Measurements from ENCODE around the gene CIB4.
"Not testable (repeated sequence)": the region's sequence is repeated elsewhere in the genome, so short reads cannot be mapped to it uniquely, and the experiment has no call there.

Gene CIB4

DNA sequence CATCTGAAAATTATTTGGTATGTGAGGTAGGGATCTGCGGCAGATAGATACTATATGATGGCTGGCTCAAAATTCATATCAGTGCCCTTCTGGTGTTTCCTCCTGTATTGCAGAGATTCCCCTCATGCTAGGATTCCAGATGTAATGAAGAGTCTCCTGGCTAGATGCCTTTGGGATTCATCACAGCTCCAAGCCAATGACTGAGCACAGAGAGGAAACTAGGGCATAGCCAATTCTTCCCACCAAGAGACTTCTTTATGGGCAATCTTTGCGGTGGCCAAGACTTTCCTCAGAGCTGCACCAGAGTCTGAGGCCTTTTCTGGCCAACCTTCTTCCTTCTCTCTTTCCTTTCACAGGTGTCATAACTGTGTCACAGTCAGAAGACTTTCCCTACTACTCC is 25.5 kb upstream of the CIB4 start:
- DNase-seq (ENCODE audit: low read depth): no peak

- DNase-seq (ENCODE audit: low read depth): not testable (repeated sequence)
Measured at GRCh38 chr2:26665296-26665695, 24.1 kb upstream of the CIB4 start.

- DNase-seq (ENCODE audit: low read depth): no peak
Measured at GRCh38 chr2:26660363-26660962, 19.3 kb upstream of the CIB4 start.

DNA sequence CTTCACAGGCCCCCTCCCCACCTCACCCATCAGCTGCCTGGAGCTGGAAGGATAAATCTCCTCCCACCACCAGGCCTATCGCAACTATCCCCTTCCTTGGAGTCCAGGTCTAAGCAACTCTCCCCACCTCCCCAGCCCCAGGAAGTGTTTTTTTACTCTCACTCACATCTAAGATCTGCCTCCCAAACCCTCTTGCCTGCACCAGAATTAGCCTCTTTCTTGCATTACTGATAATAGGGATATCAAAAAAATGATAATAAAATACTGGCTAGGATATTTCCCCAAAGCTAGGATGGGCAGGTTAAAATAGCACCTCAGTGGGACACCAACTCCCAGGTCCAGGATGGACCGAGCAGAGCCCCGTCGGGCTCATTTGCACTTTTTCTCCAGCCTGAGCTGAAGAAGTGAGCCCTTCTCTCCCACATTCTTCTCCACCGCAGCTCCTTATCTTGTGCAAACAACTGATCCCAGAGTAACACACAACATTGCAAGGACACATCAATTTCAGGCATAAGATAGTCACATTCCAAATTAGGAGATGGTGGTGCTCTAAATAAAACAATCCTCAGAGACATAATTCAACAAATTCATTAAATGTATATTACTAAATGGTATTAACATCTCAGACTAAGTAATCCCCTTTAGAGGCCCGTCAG is 17.7 kb upstream of the CIB4 start:
- DNase-seq (ENCODE audit: low read depth): no peak

- no peak for DNase-seq (ENCODE audit: low read depth)
Measured at GRCh38 chr2:26657265-26657664, 16.1 kb upstream of the CIB4 start.

GRCh38 chr2:26655611-26656195 is 14.5 kb upstream of the CIB4 start:
- DNase-seq (ENCODE audit: low read depth): no peak

DNA sequence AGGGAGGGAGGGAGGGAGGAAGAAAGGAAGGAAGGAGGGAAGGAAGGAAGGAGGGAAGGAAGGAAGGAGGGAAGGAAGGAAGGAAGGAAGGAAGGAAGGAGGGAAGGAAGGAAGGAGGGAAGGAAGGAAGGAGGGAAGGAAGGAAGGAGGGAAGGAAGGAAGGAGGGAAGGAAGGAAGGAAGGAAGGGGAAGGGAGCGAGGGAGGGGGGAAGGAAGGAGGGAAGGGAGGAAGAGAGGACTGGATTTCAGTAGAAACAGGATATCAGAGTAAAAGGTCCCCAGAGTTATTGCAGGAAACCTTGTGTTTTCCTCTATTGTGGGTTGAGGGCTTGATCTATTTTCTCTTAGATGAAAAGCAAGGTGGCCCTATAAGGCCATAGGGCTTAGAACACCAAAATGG is 14.0 kb upstream of the CIB4 start:
- not testable (repeated sequence) for DNase-seq (ENCODE audit: low read depth)

DNA sequence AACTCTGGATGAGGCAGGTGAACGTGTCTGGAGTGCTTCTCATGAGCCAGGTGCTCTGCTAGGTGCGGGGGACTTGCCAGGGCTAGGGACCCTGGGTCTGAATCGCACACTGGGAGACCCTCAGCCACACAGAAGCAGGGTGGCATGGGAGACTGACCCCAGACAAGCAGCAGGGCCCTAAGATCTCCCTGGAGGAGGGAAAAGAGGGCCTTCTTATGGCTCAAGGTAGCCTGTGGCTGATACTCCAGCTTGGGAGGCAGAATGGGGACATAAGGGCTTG is 12.8 kb upstream of the CIB4 start:
- DNase-seq (ENCODE audit: low read depth): no peak

GRCh38 chr2:26653207-26654060 is 12.3 kb upstream of the CIB4 start:
- DNase-seq (ENCODE audit: low read depth): no peak

DNA sequence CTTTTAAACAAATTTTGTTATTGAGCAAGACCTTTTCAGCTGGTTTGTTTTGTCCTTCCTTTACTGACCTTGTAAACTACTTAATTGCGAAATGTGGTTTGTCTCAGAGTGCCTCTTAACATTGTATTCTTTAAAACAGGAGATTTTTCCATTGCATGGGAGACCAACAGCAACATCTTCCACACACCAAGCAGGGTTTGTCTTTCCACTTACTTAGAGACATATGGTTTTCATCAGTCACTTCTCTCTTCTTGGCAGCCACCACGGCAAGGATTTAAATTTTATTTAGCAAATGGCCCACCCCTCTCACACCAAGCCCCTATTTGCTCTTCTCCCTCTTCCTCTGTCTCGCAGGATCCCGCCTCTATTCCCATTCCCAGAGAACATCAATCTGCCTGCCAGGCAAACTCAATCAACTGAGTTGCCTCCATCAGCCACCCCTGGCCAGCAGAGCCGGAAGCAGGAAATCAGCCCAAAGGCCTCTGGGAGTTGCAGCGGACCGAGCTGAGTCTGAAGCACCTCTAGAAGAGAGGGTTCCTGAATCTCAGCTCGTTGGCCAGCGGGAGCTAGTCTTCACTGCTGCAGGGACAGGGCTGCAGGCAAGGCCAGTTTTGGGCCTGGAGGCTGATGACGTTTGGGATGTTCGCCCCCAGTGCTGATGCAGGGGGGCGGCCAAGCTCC is 11.3 kb upstream of the CIB4 start:
- no peak for DNase-seq (ENCODE audit: low read depth)

DNA sequence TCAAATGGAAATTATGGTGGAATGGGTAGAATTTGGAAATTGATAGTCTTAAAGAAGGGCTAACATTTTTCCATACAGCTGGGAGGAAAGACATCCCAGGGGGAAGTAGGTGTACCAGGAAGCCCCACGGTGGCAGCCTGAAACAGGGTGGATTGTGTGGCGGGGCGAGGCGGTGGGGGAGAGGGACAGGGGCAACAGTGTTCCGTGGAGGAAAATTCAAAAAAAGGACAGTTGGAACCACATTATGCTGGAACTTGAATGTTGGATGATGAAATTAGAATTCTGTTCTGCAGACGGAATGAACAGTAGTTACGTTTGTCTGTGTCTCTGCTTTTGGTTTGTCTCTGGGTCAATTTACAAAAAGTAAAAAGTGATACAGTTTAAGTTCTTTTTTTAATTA is 10.6 kb upstream of the CIB4 start:
- no peak for DNase-seq (ENCODE audit: low read depth)

DNA sequence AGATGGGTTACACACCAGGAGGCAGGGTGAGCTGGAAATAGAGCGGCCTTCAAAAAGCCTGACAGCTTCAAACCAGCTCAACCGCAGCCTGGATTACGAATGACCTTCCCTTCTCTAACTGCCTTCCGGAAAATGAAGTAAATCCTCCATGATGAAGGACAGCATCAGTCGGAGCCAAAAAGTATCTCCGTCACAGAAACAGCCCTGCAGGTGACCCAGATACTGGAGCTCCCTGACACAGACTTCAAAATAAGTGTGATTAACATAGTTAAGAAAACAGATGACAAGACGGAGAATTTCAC is 10.3 kb upstream of the CIB4 start:
- no peak for DNase-seq (ENCODE audit: low read depth)

GRCh38 chr2:26650713-26651469 is 9.7 kb upstream of the CIB4 start:
- no peak for DNase-seq (ENCODE audit: low read depth)

DNA sequence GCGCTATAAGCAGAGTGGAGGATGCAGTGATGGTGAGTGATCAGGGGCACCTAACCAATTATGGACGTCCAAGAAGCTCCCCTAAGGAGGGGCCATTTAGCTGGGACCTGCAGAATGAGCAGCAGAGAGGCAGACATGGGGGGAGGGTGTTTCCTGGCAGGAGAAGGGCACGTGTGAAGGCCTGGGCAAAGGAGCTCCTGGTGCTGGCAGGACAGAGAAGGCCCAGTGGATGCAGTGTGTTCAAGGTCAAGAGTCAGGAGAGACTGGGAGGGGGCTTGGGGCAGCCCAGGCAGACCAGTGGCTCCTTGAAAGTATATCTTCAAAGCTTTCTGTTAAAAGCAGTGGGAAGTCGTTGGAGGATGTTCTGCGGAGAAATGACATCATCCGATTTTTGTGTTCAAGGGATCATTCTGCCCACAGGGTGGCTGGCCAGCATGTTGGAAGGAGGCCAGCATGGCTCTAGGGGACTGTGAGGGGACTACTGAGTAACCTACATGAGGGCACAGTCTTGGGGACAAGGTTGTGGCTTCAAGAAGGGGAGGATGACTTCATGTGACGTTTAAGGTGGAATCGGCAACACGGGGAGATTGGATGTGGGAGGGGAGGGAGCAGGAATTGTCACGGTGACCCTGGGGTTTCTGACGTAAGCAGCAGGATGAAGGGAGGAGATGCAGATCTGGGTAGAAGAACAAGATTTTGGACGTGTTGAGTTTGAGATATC is 9.0 kb upstream of the CIB4 start:
- no peak for DNase-seq (ENCODE audit: low read depth)

- DNase-seq (ENCODE audit: low read depth): no peak
Measured at GRCh38 chr2:26649322-26649721, 8.2 kb upstream of the CIB4 start.

DNA sequence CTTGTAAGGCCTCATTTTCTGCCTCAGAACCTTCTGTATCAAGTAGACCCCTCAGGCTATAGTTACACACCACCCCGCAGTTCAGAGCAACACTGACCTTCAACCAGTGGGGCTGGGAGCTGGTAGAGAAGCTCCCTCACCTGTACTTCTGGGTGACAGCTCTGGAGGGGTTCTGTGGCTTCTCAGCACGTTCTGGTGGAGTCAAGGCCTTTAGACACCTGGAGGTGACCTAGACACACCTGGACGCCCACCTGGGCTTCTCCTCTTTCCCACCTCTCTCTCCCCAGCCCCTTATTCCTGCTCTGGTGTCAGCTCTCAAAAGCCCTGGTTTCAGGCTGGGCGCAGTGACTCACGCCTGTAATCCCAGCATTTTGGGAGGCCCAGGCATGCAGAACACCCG is 7.3 kb upstream of the CIB4 start:
- no peak for DNase-seq (ENCODE audit: low read depth)

DNA sequence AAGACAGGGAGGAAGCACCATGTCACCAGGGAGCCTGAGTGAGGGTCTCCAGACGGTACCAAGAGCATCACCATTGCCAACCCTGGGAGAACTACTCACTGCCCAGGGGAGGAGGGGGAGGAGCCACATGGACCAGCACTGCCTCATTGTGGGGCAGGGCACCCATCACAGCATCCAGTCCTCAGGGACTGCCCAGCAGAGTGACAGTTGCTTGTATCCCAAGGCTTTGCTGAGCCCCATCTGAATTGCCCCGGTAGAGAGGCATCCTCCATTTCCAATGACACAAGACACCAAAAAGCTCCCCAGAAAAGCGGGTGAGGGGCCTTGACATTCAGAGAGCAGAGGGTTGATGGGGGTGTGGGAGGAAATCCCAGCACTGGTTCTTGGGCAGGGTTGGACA is 6.8 kb upstream of the CIB4 start:
- DNase-seq (ENCODE audit: low read depth): no peak

GRCh38 chr2:26646986-26647672 is 6.0 kb upstream of the CIB4 start:
- no peak for DNase-seq (ENCODE audit: low read depth)

DNA sequence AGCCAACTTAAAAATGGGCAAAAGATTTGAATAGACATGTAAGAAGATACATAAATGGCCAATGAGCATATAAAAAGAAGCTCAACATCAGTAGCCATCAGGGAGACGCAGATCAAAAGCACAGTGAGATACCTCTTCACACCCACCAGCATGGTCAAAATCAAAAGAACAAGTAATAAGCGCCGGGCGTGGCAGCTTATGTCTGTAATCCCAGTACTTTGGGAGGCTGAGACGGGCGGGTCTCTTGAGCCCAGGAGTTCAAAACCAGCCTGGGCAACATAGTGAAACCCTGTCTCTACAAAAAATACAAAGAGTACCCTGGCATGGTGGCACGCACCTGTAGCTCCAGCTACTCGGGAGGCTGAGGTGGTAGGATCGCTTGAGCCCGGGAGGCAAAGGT is 4.6 kb upstream of the CIB4 start:
- no peak for DNase-seq (ENCODE audit: low read depth)

DNA sequence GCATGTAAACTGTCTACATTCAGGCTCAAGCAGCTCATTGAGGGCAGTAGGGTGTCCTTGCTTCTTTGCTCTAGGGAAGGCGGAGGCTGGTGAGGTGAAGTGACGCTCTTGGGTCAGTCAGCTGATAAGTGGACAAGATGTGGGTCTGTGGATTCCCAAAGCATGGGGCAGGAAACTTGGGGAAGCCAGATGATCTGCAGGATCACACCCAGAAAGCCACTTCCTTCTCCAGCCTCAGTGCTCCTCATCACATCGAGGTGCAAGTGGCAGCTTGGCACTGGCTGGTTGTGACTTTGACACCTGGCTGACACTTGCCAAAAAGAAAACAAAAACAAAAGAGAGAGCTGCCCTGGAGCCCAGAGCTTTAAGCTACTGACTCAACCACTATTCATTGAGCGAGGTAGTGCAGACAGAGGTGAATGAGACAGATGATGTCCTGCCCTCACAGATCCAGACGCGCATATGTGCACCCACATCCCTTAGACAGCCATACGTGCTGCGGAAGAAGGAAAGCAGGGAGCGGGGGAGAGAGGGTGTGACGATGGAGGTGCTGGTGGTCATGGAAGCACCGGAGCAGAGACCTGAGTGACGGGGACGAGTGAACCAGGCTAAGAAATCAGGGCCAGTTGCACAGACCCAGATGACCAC is 3.1 kb upstream of the CIB4 start:
- no peak for DNase-seq (ENCODE audit: low read depth)

Measured in stimulated activated CD8-positive, alpha-beta memory T cell treated with anti-CD3 and anti-CD28 coated beads, Interleukin-12 subunit alpha, Interleukin-12 subunit beta, amount 100 ng/mL, for 1 hour (primary cell).